Endothelial cell of umbilical vein (primary cell): Measurements from ENCODE around the gene COL19A1. TPM values are rescaled to one million over a fixed set of nuclear protein-coding genes. Genes with fewer than 3 reads are reported as not detected.

ENCODE experiments used
- BruUV-seq: library from RNA; stranded (reverse); fragments of 400-500 nt; replicated peaks from 2 replicates; lab custom pipeline; 2021; lab: Mats Ljungman, UMichigan
- CTCF ChIA-PET: fragments of 300-600, 350-600 bp; sonication (Branson Sonifier 250); formaldehyde crosslinking; loops from one replicate; lab custom pipeline; 2021; ENCODE audit warnings: antibody characterized with exemption, inconsistent platforms; lab: Charles Lee
- POLR2A ChIA-PET: fragments of 300-600, 350-600 bp; sonication (Branson Sonifier 250); formaldehyde crosslinking; loops from one replicate; lab custom pipeline; 2021; ENCODE audit warnings: antibody characterized with exemption, inconsistent platforms; lab: Charles Lee
- DNase-seq: peaks from one replicate; pipeline ENCODE4 v3.0.0-alpha.2; 2011; ENCODE audit warnings: low read depth, low spot score
- FAIRE-seq: peaks from 2 replicates; lab custom pipeline; 2011; peaks lifted over from hg19 to GRCh38; lab: Jason Lieb, UNC
- H2AFZ ChIP-seq: 2 replicates; pipeline ENCODE4 v1.6.0; 2012; ENCODE audit warnings: low read depth, low read length, control low read depth, inconsistent platforms
- H3K27ac ChIP-seq: 2 replicates; pipeline ENCODE4 v1.5.1; 2011; ENCODE audit warnings: low read depth, mild to moderate bottlenecking, control low read depth, low read length, moderate library complexity; ENCODE audit not compliant: insufficient read depth
- H3K27me3 ChIP-seq, 2 experiments: 2 replicates each; pipeline versions ENCODE4 v1.6.0 to v1.6.1; 2011; ENCODE audit warnings: low read length in 2 of 2, mixed read lengths in 1 of 2; ENCODE audit not compliant: control insufficient read depth in 2 of 2, insufficient read depth in 2 of 2
- H3K36me3 ChIP-seq, 2 experiments: 2 replicates in 1 of 2; 3 replicates in 1 of 2; pipeline ENCODE4 v1.5.1; 2011; ENCODE audit warnings: low read length in 2 of 2, mild to moderate bottlenecking in 1 of 2, moderate library complexity in 1 of 2; ENCODE audit not compliant: control insufficient read depth in 2 of 2, insufficient read depth in 2 of 2; ENCODE audit errors: extremely low read depth in 1 of 2
- H3K4me1 ChIP-seq: 3 replicates; pipeline ENCODE4 v1.5.1; 2011; ENCODE audit warnings: mild to moderate bottlenecking, low read length; ENCODE audit not compliant: control insufficient read depth, insufficient read depth; ENCODE audit errors: extremely low read depth
- H3K4me2 ChIP-seq: 2 replicates; pipeline ENCODE4 v1.6.1; 2011; ENCODE audit warnings: low read length, control low read depth, mixed read lengths; ENCODE audit not compliant: insufficient read depth
- H3K4me3 ChIP-seq, 3 experiments: fragments of 200-600 bp in 1 of 3; sonication (generic), shearing (Covaris generic) in 1 of 3; replicated peaks in 1 of 3; 2 replicates each; pipeline ENCODE4 v1.5.1; 2011 to 2016; ENCODE audit warnings: control low read depth in 3 of 3, low read length in 3 of 3, mild to moderate bottlenecking in 2 of 3, inconsistent platforms in 1 of 3, low read depth in 1 of 3, moderate library complexity in 1 of 3; ENCODE audit not compliant: insufficient read depth in 1 of 3
- H3K79me2 ChIP-seq: 2 replicates; pipeline ENCODE4 v1.6.0; 2012; ENCODE audit warnings: low read length, inconsistent platforms; ENCODE audit not compliant: control insufficient read depth, insufficient read depth
- H3K9ac ChIP-seq: replicated peaks from 2 replicates; pipeline ENCODE3; 2011; ENCODE audit warnings: low read length, control low read depth; ENCODE audit not compliant: insufficient read depth; ENCODE audit errors: extremely low read depth
- H3K9me1 ChIP-seq: replicated peaks from 3 replicates; pipeline ENCODE4 v1.6.0; 2011; ENCODE audit warnings: mild to moderate bottlenecking, low read length; ENCODE audit not compliant: control insufficient read depth, insufficient read depth; ENCODE audit errors: extremely low read depth
- H3K9me3 ChIP-seq: replicated peaks from 2 replicates; pipeline ENCODE4 v1.5.1; 2012; ENCODE audit warnings: low read length, inconsistent platforms; ENCODE audit not compliant: control insufficient read depth, insufficient read depth
- H4K20me1 ChIP-seq: replicated peaks from 2 replicates; pipeline ENCODE3; 2011; ENCODE audit warnings: mild to moderate bottlenecking, low read length; ENCODE audit not compliant: control insufficient read depth, insufficient read depth; ENCODE audit errors: extremely low read depth
- EZH2 ChIP-seq: IDR thresholded peaks from 2 replicates; pipeline ENCODE4 v1.6.1; 2012; ENCODE audit warnings: borderline replicate concordance, low read depth, mild to moderate bottlenecking, moderate library complexity, low read length, inconsistent platforms; ENCODE audit not compliant: severe bottlenecking
- FOS ChIP-seq: IDR thresholded peaks from 2 replicates; pipeline ENCODE4 v1.6.1; 2011; ENCODE audit warnings: mild to moderate bottlenecking, low read length, moderate library complexity, borderline replicate concordance; ENCODE audit not compliant: insufficient read depth
- GATA2 ChIP-seq: IDR thresholded peaks from 2 replicates; pipeline ENCODE4 v1.7.0; 2011; ENCODE audit warnings: low read depth, mild to moderate bottlenecking, moderate library complexity, mixed read lengths, low read length; ENCODE audit not compliant: insufficient read length, insufficient read depth
- JUN ChIP-seq: IDR thresholded peaks from 2 replicates; pipeline ENCODE4 v1.6.1; 2011; ENCODE audit warnings: borderline replicate concordance, low read depth; ENCODE audit not compliant: insufficient read length, insufficient read depth
- MYC ChIP-seq: IDR thresholded peaks from one replicate; pipeline ENCODE4 v1.6.1; 2011; ENCODE audit warnings: mild to moderate bottlenecking, low read depth, low read length
- POLR2A ChIP-seq: IDR thresholded peaks from 2 replicates; pipeline ENCODE4 v1.6.1; 2012; ENCODE audit warnings: low read depth, mild to moderate bottlenecking, control low read depth, low read length
- POLR2AphosphoS5 ChIP-seq: IDR thresholded peaks from 2 replicates; pipeline ENCODE4 v1.6.1; 2012; ENCODE audit warnings: low read depth, mild to moderate bottlenecking, control low read depth, low read length, moderate library complexity; ENCODE audit not compliant: insufficient read depth
- dilution Hi-C: fragments of 300-500 bp; cut with MboI; formaldehyde crosslinking; loops from one replicate; pipeline ENCODE4 v1.15.0; 2019; ENCODE audit warnings: low sequenced_read_pairs; ENCODE audit not compliant: extremely low pct_ligation_motif_present
- intact Hi-C: fragments of 100-400 bp; cut with micrococcal nuclease; formaldehyde crosslinking; loops from one replicate; pipeline ENCODE4 v1.10.0; 2022
- polyA plus RNA-seq, 4 experiments: library from polyadenylated mRNA; depleted of rRNA in 3 of 4; stranded (reverse) in 3 of 4; unstranded in 1 of 4; fragments of >200 nt; gene quantifications; 2 replicates each; pipeline versions ENCODE4 v1.2.1 to v1.2.3, GENCODE V29; 2011 to 2012; ENCODE audit warnings: missing spikeins in 1 of 4
- total RNA-seq: library from RNA; stranded (reverse); gene quantifications from 2 replicates; pipeline ENCODE4 v1.2.3, GENCODE V29; 2021
- TF ChIP-seq, protein P1 (sequence below), 2 donors: IDR thresholded peaks; 1 replicate in 1 of 2; 2 replicates in 1 of 2; pipeline ENCODE4 v1.5.1; 2011; ENCODE audit warnings: low read length in 2 of 2, mild to moderate bottlenecking in 2 of 2, moderate library complexity in 2 of 2, control low read depth in 1 of 2, inconsistent platforms in 1 of 2, low read depth in 1 of 2; ENCODE audit not compliant: insufficient read depth in 1 of 2; ENCODE audit errors: extremely low read depth in 1 of 2
- TF ChIP-seq, protein P2 (sequence below): IDR thresholded peaks from 2 replicates; pipeline ENCODE4 v1.6.1; 2011; ENCODE audit not compliant: insufficient read depth, insufficient read length

COL19A1 gene
- total and polyA plus RNA-seq, 2 donors (not counting 3 experiments of a cell fraction or from before 2014, with no cell fraction given): not detected

DNA sequence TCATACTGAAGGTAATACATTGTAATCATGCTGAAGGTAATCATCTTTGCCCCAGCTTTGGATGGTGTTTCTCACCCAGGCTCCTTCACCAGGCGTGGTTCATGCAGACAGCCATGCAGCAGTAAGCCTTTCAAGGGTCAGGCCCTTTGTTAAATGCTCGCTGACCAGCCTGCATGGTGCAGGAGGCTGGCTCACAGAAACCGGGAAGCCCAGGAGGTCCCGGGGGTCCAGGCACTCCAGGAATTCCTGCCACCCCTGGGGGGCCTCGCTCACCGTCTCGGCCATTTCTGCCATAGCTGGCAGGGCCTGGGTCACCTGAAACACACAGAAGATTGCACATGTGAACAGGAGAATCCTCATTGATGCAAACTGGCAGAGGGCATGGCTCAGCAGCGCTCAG, 350.4 kb downstream of the COL19A1 start:
- POLR2A ChIA-PET: no interaction called here

More for the DNA sequence above, 350.4 kb downstream of the COL19A1 start:
- Histone ChIP-seq H3K9me3 (no peaks in the 10 kb centered on the region), H3K27me3 (no peaks in the 10 kb centered on the region), H3K79me2 (no peaks in the 10 kb centered on the region), H3K9me1 (no peaks in the 10 kb centered on the region), H3K4me2 (no peak overlapping the region), H2AFZ (no peak overlapping the region), H3K27ac (no peak overlapping the region), H3K4me1 (no peaks in the 10 kb centered on the region), H3K4me3 (no peak overlapping the region), H3K9ac (no peak overlapping the region), H3K36me3 (no peaks in the 10 kb centered on the region), H4K20me1 (no peaks in the 10 kb centered on the region)
- FAIRE-seq (no peak), DNase-seq (no peak)
- TF ChIP-seq POLR2AphosphoS5 (no peak), GATA2 (no peak), JUN (no peak), EZH2 (no peak), MYC (no peak), POLR2A (no peak), FOS (no peak)
- TF ChIP-seq, protein P1, sequence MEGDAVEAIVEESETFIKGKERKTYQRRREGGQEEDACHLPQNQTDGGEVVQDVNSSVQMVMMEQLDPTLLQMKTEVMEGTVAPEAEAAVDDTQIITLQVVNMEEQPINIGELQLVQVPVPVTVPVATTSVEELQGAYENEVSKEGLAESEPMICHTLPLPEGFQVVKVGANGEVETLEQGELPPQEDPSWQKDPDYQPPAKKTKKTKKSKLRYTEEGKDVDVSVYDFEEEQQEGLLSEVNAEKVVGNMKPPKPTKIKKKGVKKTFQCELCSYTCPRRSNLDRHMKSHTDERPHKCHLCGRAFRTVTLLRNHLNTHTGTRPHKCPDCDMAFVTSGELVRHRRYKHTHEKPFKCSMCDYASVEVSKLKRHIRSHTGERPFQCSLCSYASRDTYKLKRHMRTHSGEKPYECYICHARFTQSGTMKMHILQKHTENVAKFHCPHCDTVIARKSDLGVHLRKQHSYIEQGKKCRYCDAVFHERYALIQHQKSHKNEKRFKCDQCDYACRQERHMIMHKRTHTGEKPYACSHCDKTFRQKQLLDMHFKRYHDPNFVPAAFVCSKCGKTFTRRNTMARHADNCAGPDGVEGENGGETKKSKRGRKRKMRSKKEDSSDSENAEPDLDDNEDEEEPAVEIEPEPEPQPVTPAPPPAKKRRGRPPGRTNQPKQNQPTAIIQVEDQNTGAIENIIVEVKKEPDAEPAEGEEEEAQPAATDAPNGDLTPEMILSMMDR (IDR thresholded peaks at IDR 0.05; ENCODE audit: extremely low read depth in 1 of 2, insufficient read depth in 1 of 2, low read depth in 1 of 2, low read length in 2 of 2): no peak
- TF ChIP-seq, protein P2, sequence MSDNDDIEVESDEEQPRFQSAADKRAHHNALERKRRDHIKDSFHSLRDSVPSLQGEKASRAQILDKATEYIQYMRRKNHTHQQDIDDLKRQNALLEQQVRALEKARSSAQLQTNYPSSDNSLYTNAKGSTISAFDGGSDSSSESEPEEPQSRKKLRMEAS: no peak
- CTCF ChIA-PET: no interaction called here
- intact Hi-C loops: no loop called here
- no TSS peak for BruUV-seq
- dilution Hi-C loops: no loop called here
